Stimulated activated naive CD8-positive, alpha-beta T cell treated with anti-CD3 and anti-CD28 coated beads, Interleukin-15, Interleukin-2, amounts not matched to agents 100 U/mL and 50 U/mL, for 24 hours (primary cell): ENCODE results near the gene AIRE.
"Not testable (repeated sequence)": the region's sequence is repeated elsewhere in the genome, so short reads cannot be mapped to it uniquely, and the experiment has no call there.

ENCODE experiments used
- ATAC-seq: fragments of 150-1000 bp; cut with Tn5 transposase; one replicate; pipeline ENCODE4 v1.10.0; 2021
- DNase-seq: peaks from one replicate; pipeline ENCODE4 v3.0.0; 2021

AIRE gene

GRCh38 chr21:44338971-44339910, 53.6 kb downstream of the AIRE start, which contains the start of gene CFAP410:
TSS of gene CFAP410 (minus strand) at chr21:44339390. CDS start at chr21:44339194, 196 bp downstream.
- peak; percentile 97 for ATAC-seq
- peak; percentile 95 for DNase-seq

- DNase-seq, ATAC-seq: not testable (repeated sequence)
Measured at GRCh38 chr21:44341726-44342458, 56.2 kb downstream of the AIRE start.

DNA sequence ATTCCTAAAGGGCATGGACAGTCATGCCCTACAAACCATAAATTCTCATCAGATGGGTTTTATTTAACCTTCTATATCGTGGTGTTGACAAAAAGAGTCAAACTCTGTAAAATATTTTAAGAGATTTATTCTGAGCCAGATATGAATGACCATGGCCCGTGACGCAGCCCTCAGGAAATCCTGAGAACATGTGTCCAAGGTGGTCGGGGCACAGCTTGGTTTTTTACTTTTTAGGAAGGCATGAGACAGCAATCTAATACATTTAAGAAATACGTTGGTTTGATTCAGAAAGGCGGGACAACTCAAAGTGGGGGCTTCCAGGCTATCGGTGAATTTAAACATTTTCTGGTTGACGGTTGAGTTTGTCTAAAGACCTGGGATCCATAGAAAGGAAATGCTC, 57.3 kb downstream of the AIRE start:
- not testable (repeated sequence) for ATAC-seq

DNA sequence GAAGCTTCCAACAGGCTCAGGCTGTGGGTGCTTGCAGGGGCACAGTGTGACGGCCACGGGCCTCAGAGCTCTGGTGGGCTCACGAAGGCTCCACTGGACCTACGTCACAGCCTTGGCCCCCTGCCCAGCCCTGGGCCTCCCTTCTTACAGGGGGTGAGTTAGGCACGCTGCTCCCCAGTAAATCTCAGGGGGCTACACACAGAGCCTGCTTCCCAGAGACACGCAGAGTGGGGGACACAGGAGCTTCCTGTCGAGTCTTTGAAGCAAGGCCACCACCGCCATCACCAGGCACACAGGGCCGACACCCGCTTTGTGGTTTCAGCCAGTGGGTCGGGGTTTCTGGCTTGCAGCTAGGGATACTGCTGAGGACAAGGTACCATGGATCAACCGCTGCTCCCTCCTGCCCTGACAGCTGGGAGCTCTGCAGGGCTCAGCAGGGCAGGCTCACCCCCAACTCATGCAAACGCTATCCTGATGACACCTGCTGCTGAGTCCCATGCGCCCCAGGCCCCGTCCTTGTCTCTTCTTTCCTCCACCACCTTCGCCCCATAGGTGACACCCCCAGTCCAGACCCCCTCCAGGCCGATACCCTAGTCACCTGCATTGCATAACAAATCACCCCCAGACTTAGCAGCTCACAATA, 59.0 kb downstream of the AIRE start:
- DNase-seq (no peak), ATAC-seq (no peak)

More for the DNA sequence above, 57.3 kb downstream of the AIRE start:
- not testable (repeated sequence) for DNase-seq

- no peak for ATAC-seq
- no peak for DNase-seq
Measured at GRCh38 chr21:44345495-44345894, 59.8 kb downstream of the AIRE start.

DNA sequence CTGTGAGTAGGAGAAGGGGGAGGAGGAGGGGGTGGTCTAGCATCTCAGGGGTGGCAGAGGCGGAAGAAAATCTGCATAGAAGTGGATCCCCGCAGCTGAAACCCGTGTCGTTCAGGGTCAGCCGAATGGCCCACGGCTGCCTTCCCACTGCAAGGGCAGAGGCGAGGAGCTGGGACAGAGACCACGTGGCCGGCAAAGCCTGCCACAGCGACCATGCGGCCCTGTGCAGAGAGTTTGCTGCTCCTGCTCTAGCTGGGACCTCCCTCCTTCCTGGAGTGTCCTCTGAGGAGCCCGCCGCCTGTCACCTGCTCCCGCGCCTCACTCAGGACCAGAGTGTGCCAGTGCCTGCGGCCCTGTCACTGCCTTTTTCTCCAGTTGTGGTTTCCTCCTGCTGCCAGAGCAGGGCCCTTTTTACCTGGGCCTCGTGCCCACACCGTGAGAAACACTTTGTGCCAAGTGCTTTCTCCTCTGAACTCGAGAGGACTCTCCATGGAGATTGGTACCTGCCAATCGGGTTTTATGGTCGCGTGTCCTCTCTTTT, 62.3 kb downstream of the AIRE start:
- no peak for DNase-seq
- ATAC-seq, result no peak
